H9 (cell line): Measurements from ENCODE around the gene ZNF774. TPM values are rescaled to one million over a fixed set of nuclear protein-coding genes. Genes with fewer than 3 reads are reported as not detected.

Experiments used
- DNase-seq: peaks from one replicate; pipeline ENCODE4 v3.0.0-alpha.2; 2017
- H2AFZ ChIP-seq: one replicate; pipeline ENCODE4 v1.6.1; 2013; ENCODE audit warnings: mild to moderate bottlenecking, low read length, control low read depth, moderate library complexity
- H2AK5ac ChIP-seq: 2 replicates; pipeline ENCODE4 v1.6.1; 2013; ENCODE audit warnings: low read length, control low read depth, mixed read lengths; ENCODE audit not compliant: insufficient read length
- H2BK120ac ChIP-seq: one replicate; pipeline ENCODE4 v1.6.1; 2013; ENCODE audit warnings: low read depth, mild to moderate bottlenecking, low read length, control low read depth, inconsistent platforms; ENCODE audit not compliant: poor library complexity, severe bottlenecking
- H2BK12ac ChIP-seq: 2 replicates; pipeline ENCODE4 v1.6.1; 2013; ENCODE audit warnings: low read length, control low read depth, mixed read lengths, low read depth; ENCODE audit not compliant: insufficient read length
- H2BK15ac ChIP-seq: 2 replicates; pipeline ENCODE4 v1.6.1; 2013; ENCODE audit warnings: low read depth, low read length, control low read depth
- H2BK20ac ChIP-seq: one replicate; pipeline ENCODE4 v1.6.1; 2013; ENCODE audit warnings: low read depth, mild to moderate bottlenecking, low read length, control low read depth, inconsistent platforms; ENCODE audit not compliant: poor library complexity, severe bottlenecking
- H2BK5ac ChIP-seq: 2 replicates; pipeline ENCODE4 v1.6.1; 2013; ENCODE audit warnings: low read length, control low read depth, mixed read lengths; ENCODE audit not compliant: insufficient read length
- H3K14ac ChIP-seq: 2 replicates; pipeline ENCODE4 v1.6.1; 2013; ENCODE audit warnings: low read length, control low read depth; ENCODE audit not compliant: insufficient read depth
- H3K18ac ChIP-seq: 2 replicates; pipeline ENCODE4 v1.6.1; 2013; ENCODE audit warnings: low read depth, mild to moderate bottlenecking, mixed read lengths, low read length, control low read depth; ENCODE audit not compliant: insufficient read length
- H3K23ac ChIP-seq: 2 replicates; pipeline ENCODE4 v1.6.1; 2013; ENCODE audit warnings: low read length, control low read depth, mixed read lengths, low read depth; ENCODE audit not compliant: insufficient read length
- H3K23me2 ChIP-seq: 2 replicates; pipeline ENCODE4 v1.6.1; 2013; ENCODE audit warnings: low read depth, mild to moderate bottlenecking, mixed read lengths, low read length, control low read depth; ENCODE audit not compliant: insufficient read length, poor library complexity, severe bottlenecking
- H3K27ac ChIP-seq: 2 replicates; pipeline ENCODE4 v1.5.1; 2013; ENCODE audit warnings: low read length, control low read depth, mixed read lengths, low read depth; ENCODE audit not compliant: insufficient read length
- H3K27me3 ChIP-seq: 2 replicates; pipeline ENCODE4 v1.6.1; 2013; ENCODE audit warnings: low read length, control low read depth, inconsistent platforms; ENCODE audit not compliant: insufficient read depth
- H3K4ac ChIP-seq: 2 replicates; pipeline ENCODE4 v1.6.1; 2013; ENCODE audit warnings: low read depth, mild to moderate bottlenecking, control low read depth, inconsistent platforms, low read length, moderate library complexity
- H3K4me1 ChIP-seq: 2 replicates; pipeline ENCODE4 v1.6.1; 2013; ENCODE audit warnings: low read length, control low read depth, inconsistent platforms; ENCODE audit not compliant: insufficient read depth
- H3K4me2 ChIP-seq: 2 replicates; pipeline ENCODE4 v1.6.1; 2013; ENCODE audit warnings: low read length, control low read depth, mixed read lengths; ENCODE audit not compliant: insufficient read length, insufficient read depth
- H3K56ac ChIP-seq: 2 replicates; pipeline ENCODE4 v1.6.1; 2013; ENCODE audit warnings: low read depth, mild to moderate bottlenecking, mixed read lengths, low read length, control low read depth; ENCODE audit not compliant: insufficient read length
- H3K79me1 ChIP-seq: 2 replicates; pipeline ENCODE4 v1.6.1; 2013; ENCODE audit warnings: low read depth, mild to moderate bottlenecking, moderate library complexity, low read length, control low read depth, inconsistent platforms; ENCODE audit not compliant: insufficient read depth, poor library complexity, severe bottlenecking
- H3K79me2 ChIP-seq: 2 replicates; pipeline ENCODE4 v1.6.1; 2013; ENCODE audit warnings: low read length, control low read depth, inconsistent platforms; ENCODE audit not compliant: insufficient read depth
- H3K9ac ChIP-seq: 2 replicates; pipeline ENCODE4 v1.6.1; 2013; ENCODE audit warnings: low read length, control low read depth, mixed read lengths; ENCODE audit not compliant: insufficient read length; ENCODE audit errors: extremely low read depth
- H3K9me3 ChIP-seq: one replicate; pipeline ENCODE4 v1.6.1; 2013; ENCODE audit warnings: low read depth, low read length, inconsistent platforms; ENCODE audit not compliant: control insufficient read depth
- H3T11ph ChIP-seq: one replicate; pipeline ENCODE4 v1.6.1; 2013; ENCODE audit warnings: mild to moderate bottlenecking, low read length, control low read depth, inconsistent platforms
- H4K20me1 ChIP-seq: one replicate; pipeline ENCODE4 v1.6.1; 2013; ENCODE audit not compliant: control insufficient read depth, insufficient read length, insufficient read depth
- H4K5ac ChIP-seq: 2 replicates; pipeline ENCODE4 v1.6.1; 2013; ENCODE audit warnings: low read depth, mild to moderate bottlenecking, mixed read lengths, low read length, control low read depth; ENCODE audit not compliant: insufficient read length
- H4K8ac ChIP-seq: replicated peaks from 2 replicates; pipeline ENCODE4 v1.6.1; 2013; ENCODE audit warnings: low read length, control low read depth, mixed read lengths, low read depth; ENCODE audit not compliant: insufficient read length
- H4K91ac ChIP-seq: 2 replicates; pipeline ENCODE4 v1.6.1; 2013; ENCODE audit warnings: low read depth, mild to moderate bottlenecking, moderate library complexity, mixed read lengths, low read length, control low read depth; ENCODE audit not compliant: insufficient read length
- H3K27ac Mint-ChIP-seq, 3 experiments: 2 replicates in 2 of 3; 3 replicates in 1 of 3; pipeline ENCODE4 v1.8.0; 2020 to 2021; ENCODE audit warnings: mixed read lengths in 3 of 3, mild to moderate bottlenecking in 1 of 3, moderate library complexity in 1 of 3
- H3K27me3 Mint-ChIP-seq: 2 replicates; pipeline ENCODE4 v1.8.0; 2021; ENCODE audit warnings: low read depth, mild to moderate bottlenecking, moderate library complexity, mixed read lengths
- H3K36me3 Mint-ChIP-seq, 3 experiments: 2 replicates in 2 of 3; 3 replicates in 1 of 3; pipeline ENCODE4 v1.8.0; 2020 to 2021; ENCODE audit warnings: low read depth in 3 of 3, mixed read lengths in 3 of 3; ENCODE audit not compliant: insufficient read depth in 1 of 3
- H3K4me1 Mint-ChIP-seq, 2 experiments: 2 replicates each; pipeline ENCODE4 v1.8.0; 2020; ENCODE audit warnings: mixed read lengths in 2 of 2
- H3K4me3 Mint-ChIP-seq, 2 experiments: 2 replicates in 1 of 2; 3 replicates in 1 of 2; pipeline ENCODE4 v1.8.0; 2020 to 2021; ENCODE audit warnings: mild to moderate bottlenecking in 2 of 2, mixed read lengths in 2 of 2, moderate library complexity in 1 of 2
- H3K9me3 Mint-ChIP-seq, 2 experiments: 2 replicates in 1 of 2; 3 replicates in 1 of 2; pipeline ENCODE4 v1.8.0; 2020; ENCODE audit warnings: mild to moderate bottlenecking in 2 of 2, mixed read lengths in 2 of 2, moderate library complexity in 1 of 2
- WGBS: extraction: QIAGEN DNeasy Blood & Tissue Kit; methylation state at CpG from one replicate; pipeline ENCODE4 v1.1.7; 2013; ENCODE audit warnings: missing lambda C conversion rate, low lambda C conversion rate, mixed read lengths; ENCODE audit not compliant: insufficient read length; ENCODE audit errors: extremely low coverage; 5-methylcytosine and 5-hydroxymethylcytosine counted together
- total RNA-seq: library from RNA; stranded (reverse); gene quantifications from 2 replicates; pipeline ENCODE4 v1.2.1, GENCODE V29; 2021
- TF ChIP-seq, protein P1 (sequence below): fragments of 200-600 bp; sonication (generic); conservative IDR thresholded peaks from 3 replicates; pipeline ENCODE4 v1.8.0; 2021; ENCODE audit warnings: antibody characterized with exemption, mild to moderate bottlenecking

Gene ZNF774
- total RNA-seq, 1 experiment from 2014 or later: 2.5 TPM

DNA sequence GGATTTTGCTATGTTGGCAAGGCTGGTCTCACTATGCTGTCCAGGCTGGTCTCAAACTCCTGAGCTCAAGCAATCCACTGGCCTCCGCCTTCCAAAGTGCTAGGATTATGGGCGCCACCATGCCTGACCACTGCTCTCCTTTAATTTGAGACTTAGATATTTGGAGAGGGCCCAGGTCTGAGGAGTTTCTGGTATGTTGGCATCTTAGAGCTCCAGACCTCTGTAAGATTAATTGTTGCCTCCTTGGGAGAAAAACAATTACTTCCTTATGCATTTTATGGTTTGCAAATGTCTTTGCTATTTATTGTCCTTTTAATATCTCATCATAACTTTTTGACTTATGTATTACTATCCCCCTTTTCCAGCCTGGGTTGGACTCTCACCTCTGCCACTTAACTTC, 2.9 kb downstream of the ZNF774 start:
- H3K23ac ChIP-seq: no peak overlapping the region
- H2BK120ac ChIP-seq: no peak overlapping the region
- no peak overlapping the region for H3K4me2 ChIP-seq
- Mint-ChIP-seq H3K36me3 (peaks cover 0 to 3% (median 0%) of the 10 kb centered on the region in 3 experiments; a peak in 3 of 7 replicates), H3K27me3 (peaks cover 13% of the 10 kb centered on the region), H3K4me1 (peaks cover 5 to 8% of the 10 kb centered on the region in 2 experiments; a peak in 2 of 4 replicates), H3K4me3 (no peak overlapping the region), H3K9me3 (no peaks in the 10 kb centered on the region), H3K27ac (no peak overlapping the region)
- peaks cover 10% of the 10 kb centered on the region for H3K23me2 ChIP-seq
- no peak overlapping the region for H2AK5ac ChIP-seq
- H4K91ac ChIP-seq: no peak overlapping the region
- H4K20me1 ChIP-seq: no peaks in the 10 kb centered on the region
- H2BK5ac ChIP-seq: no peak overlapping the region
- H4K5ac ChIP-seq: no peak overlapping the region
- H3T11ph ChIP-seq: no peak overlapping the region
- WGBS: no CpG with 5 or more reads among the region's 2 CpGs
- H3K9ac ChIP-seq: no peak overlapping the region
- H3K4me1 ChIP-seq: no peaks in the 10 kb centered on the region
- H3K27ac ChIP-seq: no peak overlapping the region
- no peaks in the 10 kb centered on the region for H3K27me3 ChIP-seq
- H3K14ac ChIP-seq: no peak overlapping the region
- DNase-seq: no peak
- no peak overlapping the region for H3K18ac ChIP-seq
- H4K8ac ChIP-seq: no peak overlapping the region
- no peak overlapping the region for H2BK20ac ChIP-seq
- no peaks in the 10 kb centered on the region for H3K79me1 ChIP-seq
- H2AFZ ChIP-seq: no peak overlapping the region
- no peak overlapping the region for H3K56ac ChIP-seq
- H2BK15ac ChIP-seq: no peak overlapping the region
- no peaks in the 10 kb centered on the region for H3K79me2 ChIP-seq
- H3K4ac ChIP-seq: no peak overlapping the region
- H2BK12ac ChIP-seq: no peak overlapping the region
- TF ChIP-seq, protein P1, sequence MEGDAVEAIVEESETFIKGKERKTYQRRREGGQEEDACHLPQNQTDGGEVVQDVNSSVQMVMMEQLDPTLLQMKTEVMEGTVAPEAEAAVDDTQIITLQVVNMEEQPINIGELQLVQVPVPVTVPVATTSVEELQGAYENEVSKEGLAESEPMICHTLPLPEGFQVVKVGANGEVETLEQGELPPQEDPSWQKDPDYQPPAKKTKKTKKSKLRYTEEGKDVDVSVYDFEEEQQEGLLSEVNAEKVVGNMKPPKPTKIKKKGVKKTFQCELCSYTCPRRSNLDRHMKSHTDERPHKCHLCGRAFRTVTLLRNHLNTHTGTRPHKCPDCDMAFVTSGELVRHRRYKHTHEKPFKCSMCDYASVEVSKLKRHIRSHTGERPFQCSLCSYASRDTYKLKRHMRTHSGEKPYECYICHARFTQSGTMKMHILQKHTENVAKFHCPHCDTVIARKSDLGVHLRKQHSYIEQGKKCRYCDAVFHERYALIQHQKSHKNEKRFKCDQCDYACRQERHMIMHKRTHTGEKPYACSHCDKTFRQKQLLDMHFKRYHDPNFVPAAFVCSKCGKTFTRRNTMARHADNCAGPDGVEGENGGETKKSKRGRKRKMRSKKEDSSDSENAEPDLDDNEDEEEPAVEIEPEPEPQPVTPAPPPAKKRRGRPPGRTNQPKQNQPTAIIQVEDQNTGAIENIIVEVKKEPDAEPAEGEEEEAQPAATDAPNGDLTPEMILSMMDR: no peak
- H3K9me3 ChIP-seq: no peaks in the 10 kb centered on the region
